SJCRH30 (cell line): Measurements from ENCODE around the gene TMEM258. TPM values are rescaled to one million over a fixed set of nuclear protein-coding genes. Genes with fewer than 3 reads are reported as not detected.

Source experiments
- DNase-seq, 2 experiments: peaks; one replicate each; pipeline ENCODE4 v3.0.0-alpha.2; 2015 to 2020
- H3K27ac ChIP-seq: fragments of 250-450 bp; sonication (Bioruptor Pico); 2 replicates; pipeline ENCODE4 v1.5.1; 2020; ENCODE audit warnings: mild to moderate bottlenecking, moderate library complexity
- H3K27me3 ChIP-seq: fragments of 250-450 bp; sonication (Bioruptor Pico); 2 replicates; pipeline ENCODE4 v1.5.1; 2020; ENCODE audit warnings: mild to moderate bottlenecking, moderate library complexity
- H3K36me3 ChIP-seq: fragments of 250-450 bp; sonication (Bioruptor Pico); 2 replicates; pipeline ENCODE4 v1.5.1; 2020; ENCODE audit warnings: mild to moderate bottlenecking, moderate library complexity
- H3K4me1 ChIP-seq: fragments of 250-450 bp; sonication (Bioruptor Pico); 2 replicates; pipeline ENCODE4 v1.5.1; 2020; ENCODE audit warnings: mild to moderate bottlenecking, moderate library complexity
- H3K4me3 ChIP-seq: fragments of 250-450 bp; sonication (Bioruptor Pico); 2 replicates; pipeline ENCODE4 v1.5.1; 2020; ENCODE audit warnings: mild to moderate bottlenecking, moderate library complexity
- H3K9me3 ChIP-seq: fragments of 250-450 bp; sonication (Bioruptor Pico); replicated peaks from 2 replicates; pipeline ENCODE4 v1.5.1; 2020; ENCODE audit warnings: mild to moderate bottlenecking, moderate library complexity
- total RNA-seq: library from RNA; depleted of rRNA; stranded (reverse); fragments of >200 nt; shearing (Covaris generic); gene quantifications from 2 replicates; pipeline ENCODE4 v1.2.3, GENCODE V29; 2014

Gene TMEM258
- total RNA-seq, 1 experiment from 2014 or later, result 95.5 TPM

DNA sequence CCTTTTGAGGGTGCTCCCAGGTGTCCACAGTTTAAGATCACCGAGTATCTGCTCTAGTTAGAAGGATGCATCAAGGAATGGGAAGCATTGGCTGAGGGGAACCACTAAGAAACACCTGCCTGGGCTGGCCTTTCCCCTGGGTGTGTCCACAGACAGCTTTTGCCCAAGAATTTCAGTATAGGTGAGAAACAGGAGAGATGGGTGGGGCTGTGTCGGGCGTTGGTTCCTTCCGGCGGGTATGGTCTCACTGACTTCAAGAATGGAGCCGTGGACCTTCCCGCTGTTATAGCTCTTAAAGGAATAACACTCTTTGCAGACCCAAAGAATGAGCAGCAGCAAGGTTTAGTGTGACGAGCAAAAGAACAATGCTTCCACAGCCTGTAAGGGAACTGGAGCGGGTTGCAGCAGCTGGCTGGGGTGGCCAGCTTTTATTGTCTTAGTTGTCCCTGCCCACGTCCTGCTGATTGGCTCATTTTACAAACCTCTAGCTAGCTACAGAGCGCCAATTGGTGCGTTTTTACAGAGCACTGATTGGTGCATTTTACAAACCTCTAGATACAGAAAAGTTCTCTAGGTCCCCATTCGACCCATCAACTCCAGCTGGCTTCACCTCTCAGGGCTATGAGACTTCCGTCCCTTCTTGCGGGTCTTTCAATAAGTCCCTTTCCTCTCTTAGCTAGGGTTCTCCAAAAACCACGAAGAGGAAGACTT is 22.0 kb upstream of the TMEM258 start:
- peak overlapping the region; percentile 72 for H3K4me3 ChIP-seq
- H3K36me3 ChIP-seq, result peaks cover 33% of the 10 kb centered on the region
- no peaks in the 10 kb centered on the region for H3K4me1 ChIP-seq
- DNase-seq, result peak; percentile 43 to 66
- peak overlapping the region; percentile 80 for H3K27ac ChIP-seq
- H3K9me3 ChIP-seq, result no peaks in the 10 kb centered on the region
- H3K27me3 ChIP-seq, result no peaks in the 10 kb centered on the region

GRCh38 chr11:61812736-61813411 is 20.5 kb upstream of the TMEM258 start:
- no peaks in the 10 kb centered on the region for H3K4me1 ChIP-seq
- no peak for DNase-seq
- H3K9me3 ChIP-seq, result no peaks in the 10 kb centered on the region
- no peaks in the 10 kb centered on the region for H3K27me3 ChIP-seq
- H3K36me3 ChIP-seq, result peaks cover 40% of the 10 kb centered on the region
- H3K4me3 ChIP-seq, result no peak overlapping the region
- H3K27ac ChIP-seq, result no peak overlapping the region

- Histone ChIP-seq H3K4me3 (no peak overlapping the region), H3K27ac (no peak overlapping the region), H3K27me3 (no peaks in the 10 kb centered on the region), H3K9me3 (no peaks in the 10 kb centered on the region), H3K4me1 (no peaks in the 10 kb centered on the region), H3K36me3 (peaks cover 50% of the 10 kb centered on the region)
- DNase-seq, result no peak
Measured at GRCh38 chr11:61811831-61812230, 19.4 kb upstream of the TMEM258 start.

DNA sequence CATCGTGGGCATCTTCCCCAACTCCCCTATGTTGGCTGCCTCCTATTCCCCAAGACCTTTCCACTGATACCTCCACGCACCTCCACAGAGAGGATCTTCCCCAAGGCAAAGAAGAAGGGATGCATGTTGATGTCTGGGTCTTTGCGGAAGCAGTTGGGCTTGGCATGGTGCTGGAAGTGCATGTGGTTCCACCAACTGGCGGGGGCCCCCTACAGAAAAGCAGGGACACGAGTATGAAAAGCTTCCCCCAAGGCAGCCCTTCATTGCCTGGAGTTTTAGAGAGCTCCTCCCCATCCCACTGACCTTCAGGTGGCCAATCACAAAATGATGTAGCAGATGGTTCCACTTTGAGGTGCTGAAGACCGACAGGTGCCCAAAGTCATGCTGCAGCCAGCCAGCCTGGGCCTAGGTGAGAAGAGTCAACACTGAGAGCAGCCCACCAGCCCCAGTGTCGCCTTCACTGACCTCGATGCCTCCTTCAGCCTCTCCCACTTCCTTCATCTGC is 18.3 kb upstream of the TMEM258 start:
- H3K4me3 ChIP-seq, result no peak overlapping the region
- H3K36me3 ChIP-seq, result peaks cover 56% of the 10 kb centered on the region
- H3K9me3 ChIP-seq, result no peaks in the 10 kb centered on the region
- no peak overlapping the region for H3K27ac ChIP-seq
- DNase-seq, result no peak
- H3K4me1 ChIP-seq, result no peaks in the 10 kb centered on the region
- H3K27me3 ChIP-seq, result no peaks in the 10 kb centered on the region

DNA sequence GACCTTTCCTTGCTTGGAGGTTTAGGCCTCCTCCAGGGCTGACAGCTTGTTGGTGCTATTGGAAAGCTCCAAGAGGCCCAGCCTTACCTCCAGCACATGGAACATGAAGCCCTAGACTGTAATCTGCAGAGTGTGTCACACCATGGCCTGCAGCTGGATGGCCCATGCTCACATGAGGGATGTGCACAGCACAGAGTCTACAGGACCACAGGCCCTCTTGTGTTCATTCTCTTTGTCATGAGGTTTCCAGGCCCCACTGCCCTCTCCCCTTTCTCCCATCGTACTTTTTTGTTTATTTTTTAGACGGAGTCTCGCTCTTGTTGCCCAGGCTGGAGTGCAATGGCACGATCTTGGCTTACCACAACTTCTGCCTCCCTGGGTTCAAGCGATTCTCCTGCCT is 14.4 kb upstream of the TMEM258 start:
- no peaks in the 10 kb centered on the region for H3K9me3 ChIP-seq
- H3K27ac ChIP-seq, result no peak overlapping the region
- H3K4me1 ChIP-seq, result no peaks in the 10 kb centered on the region
- no peak overlapping the region for H3K4me3 ChIP-seq
- peaks cover 65% of the 10 kb centered on the region for H3K36me3 ChIP-seq
- DNase-seq, result no peak
- H3K27me3 ChIP-seq, result no peaks in the 10 kb centered on the region

- Histone ChIP-seq H3K27ac (no peak overlapping the region), H3K27me3 (no peaks in the 10 kb centered on the region), H3K9me3 (no peaks in the 10 kb centered on the region), H3K4me3 (no peak overlapping the region), H3K36me3 (peaks cover 62% of the 10 kb centered on the region), H3K4me1 (no peaks in the 10 kb centered on the region)
- DNase-seq, result no peak
Measured at GRCh38 chr11:61805146-61805545, 12.7 kb upstream of the TMEM258 start.

- H3K27ac ChIP-seq, result no peak overlapping the region
- H3K4me1 ChIP-seq, result no peaks in the 10 kb centered on the region
- H3K4me3 ChIP-seq, result no peak overlapping the region
- no peak for DNase-seq
- H3K27me3 ChIP-seq, result no peaks in the 10 kb centered on the region
- H3K9me3 ChIP-seq, result no peaks in the 10 kb centered on the region
- H3K36me3 ChIP-seq, result peaks cover 65% of the 10 kb centered on the region
Measured at GRCh38 chr11:61803889-61804647, 11.7 kb upstream of the TMEM258 start.

DNA sequence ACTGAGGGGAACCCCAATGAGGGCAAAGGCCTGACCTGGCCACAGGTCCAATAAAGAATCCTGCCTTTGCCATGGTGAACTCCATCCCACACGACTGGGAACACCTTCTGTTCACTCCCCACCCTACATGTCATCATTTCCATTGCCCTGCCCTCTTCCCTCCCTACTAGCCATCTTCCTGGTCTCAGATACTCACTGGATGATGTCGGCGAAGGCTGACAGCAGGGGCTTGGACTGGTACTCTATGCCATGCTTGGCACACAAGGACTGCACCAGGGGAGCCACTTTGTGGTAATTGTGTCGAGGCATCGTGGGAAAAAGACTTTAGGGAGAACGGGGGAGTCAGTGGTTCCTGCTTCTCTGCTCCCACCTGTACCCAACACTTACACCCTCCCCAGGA is 10.2 kb upstream of the TMEM258 start:
- no peak overlapping the region for H3K27ac ChIP-seq

GRCh38 chr11:61800331-61801281 is 8.2 kb upstream of the TMEM258 start:
- Histone ChIP-seq H3K27ac (no peak overlapping the region), H3K27me3 (no peaks in the 10 kb centered on the region), H3K36me3 (peaks cover 63% of the 10 kb centered on the region)

More for the DNA sequence above, 10.2 kb upstream of the TMEM258 start:
- H3K9me3 ChIP-seq, result no peaks in the 10 kb centered on the region
- peaks cover 66% of the 10 kb centered on the region for H3K36me3 ChIP-seq
- H3K4me1 ChIP-seq, result no peaks in the 10 kb centered on the region
- DNase-seq, result no peak
- H3K27me3 ChIP-seq, result no peaks in the 10 kb centered on the region
- H3K4me3 ChIP-seq, result no peak overlapping the region

DNA sequence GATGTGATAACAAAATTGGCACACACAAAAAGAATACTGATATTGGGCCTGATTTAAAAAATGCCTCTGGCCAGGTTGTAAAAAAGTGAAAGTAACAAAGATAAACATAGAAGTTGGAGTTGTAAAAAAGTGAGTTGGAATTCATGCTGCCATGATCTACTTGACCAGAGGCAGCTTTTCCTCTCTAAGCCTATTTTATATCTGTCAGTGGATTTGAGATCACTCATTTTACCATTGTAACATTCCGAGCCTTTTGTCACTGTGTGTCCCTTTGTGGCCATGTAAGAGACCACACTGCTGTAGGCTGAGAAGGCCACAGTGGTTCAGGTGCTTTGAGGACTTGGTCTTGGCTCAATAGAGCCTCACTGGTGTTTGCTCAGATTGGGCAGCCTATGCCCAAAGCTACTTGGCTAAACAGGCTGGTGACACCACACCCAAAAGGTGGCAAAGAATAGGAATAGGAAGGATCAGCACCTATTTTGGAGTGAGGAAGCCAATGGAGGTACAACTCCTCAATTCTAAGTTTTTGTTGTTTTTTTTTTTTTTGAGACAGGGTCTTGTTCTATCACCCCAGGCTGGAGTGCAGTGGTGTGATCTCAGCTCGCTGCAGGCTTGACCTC is 7.4 kb upstream of the TMEM258 start:
- no peak for DNase-seq
- H3K27ac ChIP-seq, result no peak overlapping the region
- H3K9me3 ChIP-seq, result no peaks in the 10 kb centered on the region
- no peaks in the 10 kb centered on the region for H3K27me3 ChIP-seq
- H3K4me1 ChIP-seq, result no peaks in the 10 kb centered on the region
- no peak overlapping the region for H3K4me3 ChIP-seq
- peaks cover 61% of the 10 kb centered on the region for H3K36me3 ChIP-seq

More at GRCh38 chr11:61800331-61801281, 8.2 kb upstream of the TMEM258 start:
- Histone ChIP-seq H3K9me3 (no peaks in the 10 kb centered on the region), H3K4me1 (no peaks in the 10 kb centered on the region), H3K4me3 (no peak overlapping the region)
- DNase-seq, result no peak

- Histone ChIP-seq H3K36me3 (peaks cover 54% of the 10 kb centered on the region), H3K27ac (no peak overlapping the region), H3K27me3 (no peaks in the 10 kb centered on the region), H3K4me1 (0 out of 2 replicates have a peak, but pooled peaks cover 3% of the 10 kb centered on the region), H3K9me3 (no peaks in the 10 kb centered on the region), H3K4me3 (no peak overlapping the region)
- peak; percentile 58 to 82 for DNase-seq
Measured at GRCh38 chr11:61797263-61797944, 5.0 kb upstream of the TMEM258 start.

- Histone ChIP-seq H3K4me3 (no peak overlapping the region), H3K9me3 (no peaks in the 10 kb centered on the region), H3K27ac (no peak overlapping the region), H3K36me3 (peaks cover 42% of the 10 kb centered on the region), H3K4me1 (0 out of 2 replicates have a peak, but pooled peaks cover 3% of the 10 kb centered on the region), H3K27me3 (no peaks in the 10 kb centered on the region)
- DNase-seq, result no peak
Measured at GRCh38 chr11:61795876-61796526, 3.6 kb upstream of the TMEM258 start.

DNA sequence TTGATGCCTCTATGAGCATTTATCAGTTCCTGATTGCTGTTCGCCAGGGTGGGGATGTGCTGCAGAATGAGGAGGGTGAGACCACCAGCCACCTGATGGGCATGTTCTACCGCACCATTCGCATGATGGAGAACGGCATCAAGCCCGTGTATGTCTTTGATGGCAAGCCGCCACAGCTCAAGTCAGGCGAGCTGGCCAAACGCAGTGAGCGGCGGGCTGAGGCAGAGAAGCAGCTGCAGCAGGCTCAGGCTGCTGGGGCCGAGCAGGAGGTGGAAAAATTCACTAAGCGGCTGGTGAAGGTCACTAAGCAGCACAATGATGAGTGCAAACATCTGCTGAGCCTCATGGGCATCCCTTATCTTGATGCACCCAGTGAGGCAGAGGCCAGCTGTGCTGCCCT is 3.1 kb upstream of the TMEM258 start:
- no peak overlapping the region for H3K4me3 ChIP-seq
- H3K9me3 ChIP-seq, result no peaks in the 10 kb centered on the region
- peaks cover 40% of the 10 kb centered on the region for H3K36me3 ChIP-seq
- DNase-seq, result no peak
- 0 out of 2 replicates have a peak, but pooled peaks cover 3% of the 10 kb centered on the region for H3K4me1 ChIP-seq
- no peak overlapping the region for H3K27ac ChIP-seq
- no peaks in the 10 kb centered on the region for H3K27me3 ChIP-seq
